SKM-1 (cell line): ENCODE data around the gene MLST8.
"Not testable (repeated sequence)": the region's sequence is repeated elsewhere in the genome, so short reads cannot be mapped to it uniquely, and the experiment has no call there.

ENCODE experiments used
- DNase-seq: peaks from one replicate; lab custom pipeline; 2025; ENCODE audit not compliant: unreplicated experiment; lab: John Stamatoyannopoulos, UW

MLST8 gene

GRCh38 chr16:2189252-2189893, 15.9 kb upstream of the MLST8 start:
- DNase-seq = no peak

GRCh38 chr16:2190002-2190658, 15.1 kb upstream of the MLST8 start:
- DNase-seq = no peak

GRCh38 chr16:2190659-2191445, 14.4 kb upstream of the MLST8 start:
- no peak for DNase-seq

- DNase-seq = no peak
Observed at GRCh38 chr16:2191446-2191706, 13.9 kb upstream of the MLST8 start.

GRCh38 chr16:2194166-2194834, 11.0 kb upstream of the MLST8 start:
- no peak for DNase-seq

GRCh38 chr16:2194852-2195321, 10.4 kb upstream of the MLST8 start:
- no peak for DNase-seq

- DNase-seq = no peak
Observed at GRCh38 chr16:2195322-2196161, 9.7 kb upstream of the MLST8 start.

- DNase-seq = no peak
Observed at GRCh38 chr16:2196162-2196980, 8.9 kb upstream of the MLST8 start, which contains the start of gene CASKIN1. CASKIN1 (minus strand) TSS chr16:2196605; CDS start chr16:2196432, 173 bp downstream.

- DNase-seq = no peak
Observed at GRCh38 chr16:2196981-2197511, 8.2 kb upstream of the MLST8 start.

- no peak for DNase-seq
Observed at GRCh38 chr16:2197765-2198164, 7.5 kb upstream of the MLST8 start.

GRCh38 chr16:2198283-2198682, 7.0 kb upstream of the MLST8 start:
- no peak for DNase-seq

GRCh38 chr16:2199095-2199494, 6.2 kb upstream of the MLST8 start:
- no peak for DNase-seq

- DNase-seq = no peak
Observed at GRCh38 chr16:2199621-2200139, 5.6 kb upstream of the MLST8 start.

- no peak for DNase-seq
Observed at GRCh38 chr16:2200313-2200712, 4.9 kb upstream of the MLST8 start.

GRCh38 chr16:2203119-2203688, 2.0 kb upstream of the MLST8 start:
- DNase-seq = not testable (repeated sequence)

- DNase-seq = no peak
Observed at GRCh38 chr16:2204416-2205103, 694 bp upstream of the MLST8 start.

- no peak for DNase-seq
Observed at GRCh38 chr16:2205967-2206313, 686 bp downstream of the MLST8 start.

- no peak for DNase-seq
Observed at GRCh38 chr16:2206420-2206779, 1.1 kb downstream of the MLST8 start.
